ENCODE data around the gene CPED1. TPM values are rescaled to one million over a fixed set of nuclear protein-coding genes. Genes with fewer than 3 reads are reported as not detected.

The CPED1 gene
- total and polyA plus RNA-seq, 2 experiments from 2014 or later = 0.17 to 0.47 TPM

DNA sequence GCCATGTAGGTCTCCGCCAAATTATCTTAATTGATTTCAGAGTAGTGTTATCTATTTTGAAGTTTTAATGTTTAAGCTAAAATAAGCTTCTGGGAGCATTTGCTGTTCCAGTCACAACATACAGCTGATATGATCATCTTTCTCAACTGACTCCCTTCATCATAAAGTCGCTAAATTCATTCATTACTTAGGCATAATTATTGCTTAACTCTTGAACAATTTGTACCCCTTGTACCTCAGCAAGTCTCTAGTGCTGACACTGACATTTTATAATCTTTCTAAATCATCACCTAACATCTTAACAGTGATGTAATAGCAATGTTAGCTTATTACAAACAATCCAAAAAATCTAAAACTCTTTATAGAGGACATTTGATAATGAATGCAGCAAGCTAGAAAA lies 286.0 kb downstream of the CPED1 start:
- no peak overlapping the region for H3K4me3 Mint-ChIP-seq
- Histone ChIP-seq H3K4me1 (ENCODE audit: insufficient read depth) (peaks cover 18% of the 10 kb centered on the region; the same call in 1 of the 2 replicates), H2AFZ (no peak overlapping the region), H3K4me3 (no peak overlapping the region), H4K20me1 (replicated peaks; ENCODE audit: insufficient read depth) (no peaks in the 10 kb centered on the region), H3K9me2 (ENCODE audit: insufficient read depth) (peaks cover 13% of the 10 kb centered on the region), H3K36me3 (ENCODE audit: insufficient read depth) (no peaks in the 10 kb centered on the region), H3F3A (replicated peaks; ENCODE audit: low read depth) (no peaks in the 10 kb centered on the region), H3K27ac (ENCODE audit: low read depth) (no peak overlapping the region), H3K27me3 (ENCODE audit: insufficient read depth) (no peaks in the 10 kb centered on the region), H3K79me2 (replicated peaks; ENCODE audit: insufficient read depth) (no peaks in the 10 kb centered on the region), H3K4me2 (no peak overlapping the region)
- no peak for ATAC-seq
- DNase-seq (ENCODE audit: low spot score) = no peak
- H3K9me3 Mint-ChIP-seq = peaks cover 3% of the 10 kb centered on the region; the same call in 2 of the 3 replicates
- no peak overlapping the region for H3K27ac Mint-ChIP-seq
- H3K27me3 Mint-ChIP-seq (ENCODE audit: insufficient read depth, low read depth, poor library complexity) = no peaks in the 10 kb centered on the region
- TF ChIP-seq JUNB (IDR thresholded peaks at IDR 0.05; ENCODE audit: unreplicated experiment) = no peak
- TF ChIP-seq, protein P1, sequence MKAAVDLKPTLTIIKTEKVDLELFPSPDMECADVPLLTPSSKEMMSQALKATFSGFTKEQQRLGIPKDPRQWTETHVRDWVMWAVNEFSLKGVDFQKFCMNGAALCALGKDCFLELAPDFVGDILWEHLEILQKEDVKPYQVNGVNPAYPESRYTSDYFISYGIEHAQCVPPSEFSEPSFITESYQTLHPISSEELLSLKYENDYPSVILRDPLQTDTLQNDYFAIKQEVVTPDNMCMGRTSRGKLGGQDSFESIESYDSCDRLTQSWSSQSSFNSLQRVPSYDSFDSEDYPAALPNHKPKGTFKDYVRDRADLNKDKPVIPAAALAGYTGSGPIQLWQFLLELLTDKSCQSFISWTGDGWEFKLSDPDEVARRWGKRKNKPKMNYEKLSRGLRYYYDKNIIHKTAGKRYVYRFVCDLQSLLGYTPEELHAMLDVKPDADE (IDR thresholded peaks at IDR 0.05) = no peak
- H3K36me3 Mint-ChIP-seq (ENCODE audit: low read depth) = no peaks in the 10 kb centered on the region
- H3K4me1 Mint-ChIP-seq = peaks cover 15% of the 10 kb centered on the region

DNA sequence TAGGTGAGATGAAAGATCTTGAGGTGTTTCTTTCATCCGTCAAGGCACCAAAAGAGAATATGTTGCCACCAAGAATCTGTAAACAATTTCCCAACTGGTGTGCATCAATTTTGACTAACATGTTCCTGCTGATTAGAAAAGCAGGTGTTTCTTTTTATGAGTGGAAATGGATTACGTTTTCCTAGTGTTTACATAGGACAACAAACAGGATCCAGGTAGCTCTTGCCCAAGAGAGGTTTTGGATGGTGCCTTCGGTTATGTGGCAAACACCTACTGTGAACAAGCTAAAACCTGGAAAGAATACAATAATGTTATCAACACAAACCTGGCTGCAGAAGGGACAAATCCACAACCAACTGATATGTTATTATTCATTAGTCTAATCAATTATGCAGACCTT lies 286.7 kb downstream of the CPED1 start:
- no peak overlapping the region for H2AFZ ChIP-seq
- no peaks in the 10 kb centered on the region for H3K27me3 ChIP-seq (ENCODE audit: insufficient read depth)
- H3K9me2 ChIP-seq (ENCODE audit: insufficient read depth) = peaks cover 12% of the 10 kb centered on the region
- no peaks in the 10 kb centered on the region for H3K79me2 ChIP-seq (replicated peaks; ENCODE audit: insufficient read depth)
- H4K20me1 ChIP-seq (replicated peaks; ENCODE audit: insufficient read depth) = no peaks in the 10 kb centered on the region
- no peak for ATAC-seq
- peaks cover 18% of the 10 kb centered on the region; the same call in 1 of the 2 replicates for H3K4me1 ChIP-seq (ENCODE audit: insufficient read depth)
- no peak overlapping the region for H3K4me3 ChIP-seq
- H3K4me1 Mint-ChIP-seq = peaks cover 15% of the 10 kb centered on the region
- no peak for DNase-seq (ENCODE audit: low spot score)
- H3K27ac Mint-ChIP-seq = no peak overlapping the region
- H3K36me3 Mint-ChIP-seq (ENCODE audit: low read depth) = no peaks in the 10 kb centered on the region
- H3K4me2 ChIP-seq = no peak overlapping the region
- no peak overlapping the region for H3K27ac ChIP-seq (ENCODE audit: low read depth)
- H3K4me3 Mint-ChIP-seq = no peak overlapping the region
- no peaks in the 10 kb centered on the region for H3K9me3 Mint-ChIP-seq
- no peaks in the 10 kb centered on the region for H3F3A ChIP-seq (replicated peaks; ENCODE audit: low read depth)
- no peaks in the 10 kb centered on the region for H3K36me3 ChIP-seq (ENCODE audit: insufficient read depth)
- H3K27me3 Mint-ChIP-seq (ENCODE audit: insufficient read depth, low read depth, poor library complexity) = no peaks in the 10 kb centered on the region
- TF ChIP-seq, protein P2, sequence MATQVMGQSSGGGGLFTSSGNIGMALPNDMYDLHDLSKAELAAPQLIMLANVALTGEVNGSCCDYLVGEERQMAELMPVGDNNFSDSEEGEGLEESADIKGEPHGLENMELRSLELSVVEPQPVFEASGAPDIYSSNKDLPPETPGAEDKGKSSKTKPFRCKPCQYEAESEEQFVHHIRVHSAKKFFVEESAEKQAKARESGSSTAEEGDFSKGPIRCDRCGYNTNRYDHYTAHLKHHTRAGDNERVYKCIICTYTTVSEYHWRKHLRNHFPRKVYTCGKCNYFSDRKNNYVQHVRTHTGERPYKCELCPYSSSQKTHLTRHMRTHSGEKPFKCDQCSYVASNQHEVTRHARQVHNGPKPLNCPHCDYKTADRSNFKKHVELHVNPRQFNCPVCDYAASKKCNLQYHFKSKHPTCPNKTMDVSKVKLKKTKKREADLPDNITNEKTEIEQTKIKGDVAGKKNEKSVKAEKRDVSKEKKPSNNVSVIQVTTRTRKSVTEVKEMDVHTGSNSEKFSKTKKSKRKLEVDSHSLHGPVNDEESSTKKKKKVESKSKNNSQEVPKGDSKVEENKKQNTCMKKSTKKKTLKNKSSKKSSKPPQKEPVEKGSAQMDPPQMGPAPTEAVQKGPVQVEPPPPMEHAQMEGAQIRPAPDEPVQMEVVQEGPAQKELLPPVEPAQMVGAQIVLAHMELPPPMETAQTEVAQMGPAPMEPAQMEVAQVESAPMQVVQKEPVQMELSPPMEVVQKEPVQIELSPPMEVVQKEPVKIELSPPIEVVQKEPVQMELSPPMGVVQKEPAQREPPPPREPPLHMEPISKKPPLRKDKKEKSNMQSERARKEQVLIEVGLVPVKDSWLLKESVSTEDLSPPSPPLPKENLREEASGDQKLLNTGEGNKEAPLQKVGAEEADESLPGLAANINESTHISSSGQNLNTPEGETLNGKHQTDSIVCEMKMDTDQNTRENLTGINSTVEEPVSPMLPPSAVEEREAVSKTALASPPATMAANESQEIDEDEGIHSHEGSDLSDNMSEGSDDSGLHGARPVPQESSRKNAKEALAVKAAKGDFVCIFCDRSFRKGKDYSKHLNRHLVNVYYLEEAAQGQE (IDR thresholded peaks at IDR 0.05; ENCODE audit: unreplicated experiment) = no peak
- TF ChIP-seq EZH2 (IDR thresholded peaks at IDR 0.05; ENCODE audit: low read depth, unreplicated experiment) (no peak), CREB1 (CRISPR knock-in tag; IDR thresholded peaks at IDR 0.05; ENCODE audit: low read depth) (no peak), STAT1 (IDR thresholded peaks at IDR 0.05; ENCODE audit: unreplicated experiment) (no peak), POLR2AphosphoS5 (IDR thresholded peaks at IDR 0.05; ENCODE audit: low read depth) (no peak), ZNF331 (CRISPR knock-in tag; IDR thresholded peaks at IDR 0.05; ENCODE audit: low read depth) (no peak)
- TF ChIP-seq, protein P3, sequence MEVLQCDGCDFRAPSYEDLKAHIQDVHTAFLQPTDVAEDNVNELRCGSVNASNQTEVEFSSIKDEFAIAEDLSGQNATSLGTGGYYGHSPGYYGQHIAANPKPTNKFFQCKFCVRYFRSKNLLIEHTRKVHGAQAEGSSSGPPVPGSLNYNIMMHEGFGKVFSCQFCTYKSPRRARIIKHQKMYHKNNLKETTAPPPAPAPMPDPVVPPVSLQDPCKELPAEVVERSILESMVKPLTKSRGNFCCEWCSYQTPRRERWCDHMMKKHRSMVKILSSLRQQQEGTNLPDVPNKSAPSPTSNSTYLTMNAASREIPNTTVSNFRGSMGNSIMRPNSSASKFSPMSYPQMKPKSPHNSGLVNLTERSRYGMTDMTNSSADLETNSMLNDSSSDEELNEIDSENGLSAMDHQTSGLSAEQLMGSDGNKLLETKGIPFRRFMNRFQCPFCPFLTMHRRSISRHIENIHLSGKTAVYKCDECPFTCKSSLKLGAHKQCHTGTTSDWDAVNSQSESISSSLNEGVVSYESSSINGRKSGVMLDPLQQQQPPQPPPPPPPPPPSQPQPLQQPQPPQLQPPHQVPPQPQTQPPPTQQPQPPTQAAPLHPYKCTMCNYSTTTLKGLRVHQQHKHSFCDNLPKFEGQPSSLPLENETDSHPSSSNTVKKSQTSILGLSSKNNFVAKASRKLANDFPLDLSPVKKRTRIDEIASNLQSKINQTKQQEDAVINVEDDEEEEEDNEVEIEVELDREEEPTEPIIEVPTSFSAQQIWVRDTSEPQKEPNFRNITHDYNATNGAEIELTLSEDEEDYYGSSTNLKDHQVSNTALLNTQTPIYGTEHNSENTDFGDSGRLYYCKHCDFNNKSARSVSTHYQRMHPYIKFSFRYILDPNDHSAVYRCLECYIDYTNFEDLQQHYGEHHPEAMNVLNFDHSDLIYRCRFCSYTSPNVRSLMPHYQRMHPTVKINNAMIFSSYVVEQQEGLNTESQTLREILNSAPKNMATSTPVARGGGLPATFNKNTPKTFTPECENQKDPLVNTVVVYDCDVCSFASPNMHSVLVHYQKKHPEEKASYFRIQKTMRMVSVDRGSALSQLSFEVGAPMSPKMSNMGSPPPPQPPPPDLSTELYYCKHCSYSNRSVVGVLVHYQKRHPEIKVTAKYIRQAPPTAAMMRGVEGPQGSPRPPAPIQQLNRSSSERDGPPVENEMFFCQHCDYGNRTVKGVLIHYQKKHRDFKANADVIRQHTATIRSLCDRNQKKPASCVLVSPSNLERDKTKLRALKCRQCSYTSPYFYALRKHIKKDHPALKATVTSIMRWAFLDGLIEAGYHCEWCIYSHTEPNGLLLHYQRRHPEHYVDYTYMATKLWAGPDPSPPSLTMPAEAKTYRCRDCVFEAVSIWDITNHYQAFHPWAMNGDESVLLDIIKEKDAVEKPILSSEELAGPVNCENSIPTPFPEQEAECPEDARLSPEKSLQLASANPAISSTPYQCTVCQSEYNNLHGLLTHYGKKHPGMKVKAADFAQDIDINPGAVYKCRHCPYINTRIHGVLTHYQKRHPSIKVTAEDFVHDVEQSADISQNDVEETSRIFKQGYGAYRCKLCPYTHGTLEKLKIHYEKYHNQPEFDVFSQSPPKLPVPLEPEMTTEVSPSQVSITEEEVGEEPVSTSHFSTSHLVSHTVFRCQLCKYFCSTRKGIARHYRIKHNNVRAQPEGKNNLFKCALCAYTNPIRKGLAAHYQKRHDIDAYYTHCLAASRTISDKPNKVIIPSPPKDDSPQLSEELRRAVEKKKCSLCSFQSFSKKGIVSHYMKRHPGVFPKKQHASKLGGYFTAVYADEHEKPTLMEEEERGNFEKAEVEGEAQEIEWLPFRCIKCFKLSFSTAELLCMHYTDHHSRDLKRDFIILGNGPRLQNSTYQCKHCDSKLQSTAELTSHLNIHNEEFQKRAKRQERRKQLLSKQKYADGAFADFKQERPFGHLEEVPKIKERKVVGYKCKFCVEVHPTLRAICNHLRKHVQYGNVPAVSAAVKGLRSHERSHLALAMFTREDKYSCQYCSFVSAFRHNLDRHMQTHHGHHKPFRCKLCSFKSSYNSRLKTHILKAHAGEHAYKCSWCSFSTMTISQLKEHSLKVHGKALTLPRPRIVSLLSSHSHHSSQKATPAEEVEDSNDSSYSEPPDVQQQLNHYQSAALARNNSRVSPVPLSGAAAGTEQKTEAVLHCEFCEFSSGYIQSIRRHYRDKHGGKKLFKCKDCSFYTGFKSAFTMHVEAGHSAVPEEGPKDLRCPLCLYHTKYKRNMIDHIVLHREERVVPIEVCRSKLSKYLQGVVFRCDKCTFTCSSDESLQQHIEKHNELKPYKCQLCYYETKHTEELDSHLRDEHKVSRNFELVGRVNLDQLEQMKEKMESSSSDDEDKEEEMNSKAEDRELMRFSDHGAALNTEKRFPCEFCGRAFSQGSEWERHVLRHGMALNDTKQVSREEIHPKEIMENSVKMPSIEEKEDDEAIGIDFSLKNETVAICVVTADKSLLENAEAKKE (CRISPR knock-in tag; IDR thresholded peaks at IDR 0.05) = no peak
- TF ChIP-seq, protein P4, sequence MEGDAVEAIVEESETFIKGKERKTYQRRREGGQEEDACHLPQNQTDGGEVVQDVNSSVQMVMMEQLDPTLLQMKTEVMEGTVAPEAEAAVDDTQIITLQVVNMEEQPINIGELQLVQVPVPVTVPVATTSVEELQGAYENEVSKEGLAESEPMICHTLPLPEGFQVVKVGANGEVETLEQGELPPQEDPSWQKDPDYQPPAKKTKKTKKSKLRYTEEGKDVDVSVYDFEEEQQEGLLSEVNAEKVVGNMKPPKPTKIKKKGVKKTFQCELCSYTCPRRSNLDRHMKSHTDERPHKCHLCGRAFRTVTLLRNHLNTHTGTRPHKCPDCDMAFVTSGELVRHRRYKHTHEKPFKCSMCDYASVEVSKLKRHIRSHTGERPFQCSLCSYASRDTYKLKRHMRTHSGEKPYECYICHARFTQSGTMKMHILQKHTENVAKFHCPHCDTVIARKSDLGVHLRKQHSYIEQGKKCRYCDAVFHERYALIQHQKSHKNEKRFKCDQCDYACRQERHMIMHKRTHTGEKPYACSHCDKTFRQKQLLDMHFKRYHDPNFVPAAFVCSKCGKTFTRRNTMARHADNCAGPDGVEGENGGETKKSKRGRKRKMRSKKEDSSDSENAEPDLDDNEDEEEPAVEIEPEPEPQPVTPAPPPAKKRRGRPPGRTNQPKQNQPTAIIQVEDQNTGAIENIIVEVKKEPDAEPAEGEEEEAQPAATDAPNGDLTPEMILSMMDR (conservative IDR thresholded peaks at IDR 0.05; ENCODE audit: low read depth in 2 of 2) = no peak

Data from GM23338 (cell line).